GM12874 (cell line): Measurements from ENCODE around the gene LEF1.

Source experiments
- CTCF ChIP-seq: IDR thresholded peaks from 2 replicates; pipeline ENCODE4 v1.5.1; 2011; ENCODE audit warnings: low read depth, mild to moderate bottlenecking, control low read depth, low read length, moderate library complexity; ENCODE audit not compliant: insufficient read depth

LEF1 gene

GRCh38 chr4:108029016-108029720 lies 139.6 kb downstream of the LEF1 start:
- TF ChIP-seq CTCF: no peak

- TF ChIP-seq CTCF: no peak
Observed at GRCh38 chr4:108024878-108025165, 143.9 kb downstream of the LEF1 start.

- TF ChIP-seq CTCF: no peak
Observed at GRCh38 chr4:108024085-108024877, 144.5 kb downstream of the LEF1 start.

GRCh38 chr4:108018884-108019187 lies 149.9 kb downstream of the LEF1 start:
- no peak for TF ChIP-seq CTCF

GRCh38 chr4:108018040-108018883 lies 150.5 kb downstream of the LEF1 start:
- TF ChIP-seq CTCF: peak; percentile 75

- no peak for TF ChIP-seq CTCF
Observed at GRCh38 chr4:108013955-108014354, 154.8 kb downstream of the LEF1 start.

- no peak for TF ChIP-seq CTCF
Observed at GRCh38 chr4:108013327-108013726, 155.4 kb downstream of the LEF1 start.
